K562 (cell line): Measurements from ENCODE around the gene TRIM71. TPM values are rescaled to one million over a fixed set of nuclear protein-coding genes. Genes with fewer than 3 reads are reported as not detected.

Experiments used
- ATAC-seq: fragments of 200-7000 bp; cut with Tn5 transposase; 3 replicates; pipeline ENCODE4 v1.9.1; 2020; ENCODE audit warnings: moderate library complexity
- BruUV-seq: library from RNA; stranded (reverse); fragments of 400-500 nt; replicated peaks from 2 replicates; lab custom pipeline; 2021; lab: Mats Ljungman, UMichigan
- CTCF ChIA-PET: fragments of 300-600 bp; formaldehyde crosslinking; extraction: SDS; loops from one replicate; lab custom pipeline; 2021; ENCODE audit warnings: low intra/inter-chr PET ratio; lab: Yijun Ruan, JAX
- POLR2A ChIA-PET: fragments of 300-600, 350-650 bp; sonication (Branson Sonifier 250); formaldehyde crosslinking; extraction: SDS; loops from one replicate; lab custom pipeline; 2021; ENCODE audit warnings: antibody characterized with exemption, inconsistent platforms; lab: Yijun Ruan, JAX
- DNase-seq, 4 experiments: peaks; one replicate each; pipeline versions ENCODE4 v3.0.0 to v3.0.0-alpha.2; 2011 to 2018; ENCODE audit warnings: low spot score in 3 of 4, mixed read lengths in 3 of 4; ENCODE audit errors: extremely low read depth in 1 of 4
- FAIRE-seq: peaks from 2 replicates; lab custom pipeline; 2011; peaks lifted over from hg19 to GRCh38; lab: Jason Lieb, UNC
- H2AFZ ChIP-seq: 2 replicates; pipeline ENCODE4 v1.6.0; 2011; ENCODE audit warnings: low read depth, low read length, control low read depth, inconsistent platforms
- H3K27ac ChIP-seq: fragments of 200-600 bp; 3 replicates; pipeline ENCODE4 v1.8.0; 2011; ENCODE audit warnings: low read depth, mild to moderate bottlenecking, control low read depth, inconsistent platforms, low read length, moderate library complexity, mixed read lengths; ENCODE audit errors: extremely low read depth
- H3K27me3 ChIP-seq, 2 experiments: fragments of 300-600 bp in 1 of 2; 2 replicates in 1 of 2; 3 replicates in 1 of 2; pipeline versions ENCODE4 v1.6.0 to v1.8.0; 2011; ENCODE audit warnings: inconsistent platforms in 2 of 2, low read length in 2 of 2, mild to moderate bottlenecking in 1 of 2, mixed read lengths in 1 of 2, moderate library complexity in 1 of 2; ENCODE audit not compliant: control insufficient read depth in 2 of 2, insufficient read depth in 2 of 2
- H3K36me3 ChIP-seq: fragments of 300-600 bp; 3 replicates; pipeline ENCODE4 v1.8.0; 2011; ENCODE audit warnings: mild to moderate bottlenecking, low read length, inconsistent platforms; ENCODE audit not compliant: control insufficient read depth, insufficient read depth
- H3K4me1 ChIP-seq, 2 experiments: fragments of 200-600 bp in 1 of 2; replicated peaks in 1 of 2; 2 replicates in 1 of 2; 3 replicates in 1 of 2; pipeline versions ENCODE4 v1.5.1 to v1.8.0; 2011; ENCODE audit warnings: inconsistent platforms in 2 of 2, low read length in 2 of 2, mild to moderate bottlenecking in 1 of 2, mixed read lengths in 1 of 2, moderate library complexity in 1 of 2; ENCODE audit not compliant: control insufficient read depth in 2 of 2, insufficient read depth in 2 of 2
- H3K4me2 ChIP-seq: 2 replicates; pipeline ENCODE4 v1.6.1; 2011; ENCODE audit warnings: low read length, control low read depth, inconsistent platforms, mixed read lengths; ENCODE audit not compliant: insufficient read depth
- H3K4me3 ChIP-seq: fragments of 200-600 bp; sonication (generic), shearing (Covaris generic); 2 replicates; pipeline ENCODE4 v1.5.1; 2016; ENCODE audit warnings: control low read depth, inconsistent platforms
- H3K79me2 ChIP-seq: fragments of 200-600 bp; 3 replicates; pipeline ENCODE4 v1.8.0; 2011; ENCODE audit warnings: low read length, inconsistent platforms; ENCODE audit not compliant: control insufficient read depth, insufficient read depth
- H3K9ac ChIP-seq, 2 experiments: 2 replicates each; pipeline versions ENCODE4 v1.6.0 to v1.6.1; 2011; ENCODE audit warnings: low read depth in 2 of 2, low read length in 2 of 2, control low read depth in 1 of 2, inconsistent platforms in 1 of 2, mild to moderate bottlenecking in 1 of 2, mixed read lengths in 1 of 2; ENCODE audit not compliant: insufficient read depth in 1 of 2
- H3K9me1 ChIP-seq: one replicate; pipeline ENCODE4 v1.6.0; 2011; ENCODE audit warnings: inconsistent platforms, mild to moderate bottlenecking, low read length, moderate library complexity; ENCODE audit not compliant: control insufficient read depth, insufficient read depth
- H3K9me3 ChIP-seq: replicated peaks from 2 replicates; pipeline ENCODE4 v1.5.1; 2011; ENCODE audit warnings: low read depth, low read length, inconsistent platforms; ENCODE audit not compliant: control insufficient read depth, insufficient read depth
- H4K20me1 ChIP-seq: replicated peaks from 2 replicates; pipeline ENCODE4 v1.6.1; 2011; ENCODE audit warnings: low read length, inconsistent platforms, mixed read lengths; ENCODE audit not compliant: control insufficient read depth, insufficient read depth
- CTCFL ChIP-seq: IDR thresholded peaks from 2 replicates; pipeline ENCODE4 v1.6.1; 2011; ENCODE audit warnings: borderline replicate concordance, low read depth, mild to moderate bottlenecking, moderate library complexity, low read length; ENCODE audit not compliant: insufficient read depth, poor library complexity, severe bottlenecking
- E2F6 ChIP-seq, 2 experiments: IDR thresholded peaks; 2 replicates each; pipeline ENCODE4 v1.6.1; 2011; ENCODE audit warnings: borderline replicate concordance in 1 of 2, control low read depth in 1 of 2, low read depth in 1 of 2, low read length in 1 of 2, mild to moderate bottlenecking in 1 of 2, mixed read lengths in 1 of 2, moderate library complexity in 1 of 2; ENCODE audit not compliant: insufficient read depth in 1 of 2, insufficient read length in 1 of 2, poor library complexity in 1 of 2, severe bottlenecking in 1 of 2; ENCODE audit errors: extremely low read depth in 1 of 2
- FOXA1 ChIP-seq: fragments of 450-650 bp; IDR thresholded peaks from 2 replicates; pipeline ENCODE4 v1.6.1; 2016; ENCODE audit warnings: mild to moderate bottlenecking, borderline replicate concordance
- GABPB2 ChIP-seq: fragments of 250-450 bp; sonication (Bioruptor Pico); conservative IDR thresholded peaks from 2 replicates; pipeline ENCODE4 v1.5.1; 2021; ENCODE audit warnings: mild to moderate bottlenecking
- KDM5B ChIP-seq: fragments of 200-600 bp; sonication (generic); IDR thresholded peaks from 2 replicates; pipeline ENCODE4 v1.6.1; 2012; ENCODE audit warnings: low read depth, mild to moderate bottlenecking, moderate library complexity, low read length, control low read depth, inconsistent platforms; ENCODE audit not compliant: insufficient replicate concordance
- KLF13 ChIP-seq: fragments of 450-650 bp; IDR thresholded peaks from 2 replicates; pipeline ENCODE4 v1.6.1; 2016; ENCODE audit warnings: missing genetic modification characterization, low read depth, mild to moderate bottlenecking, missing compliant biosample characterization, moderate library complexity, borderline replicate concordance
- PRDM10 ChIP-seq: fragments of 450-650 bp; IDR thresholded peaks from 2 replicates; pipeline ENCODE4 v1.6.1; 2018; ENCODE audit not compliant: partially characterized antibody
- TBP ChIP-seq: optimal IDR thresholded peaks from 2 replicates; pipeline ENCODE3; 2011; ENCODE audit warnings: low read depth, low read length, improper control_type of control experiment
- TEAD2 ChIP-seq: fragments of 450-650 bp; IDR thresholded peaks from 2 replicates; pipeline ENCODE4 v1.6.1; 2016; ENCODE audit warnings: missing genetic modification characterization, control low read depth, missing compliant biosample characterization
- USF2 ChIP-seq: sonication (generic); formaldehyde crosslinking; IDR thresholded peaks from 2 replicates; pipeline ENCODE4 v1.5.0; 2020; ENCODE audit warnings: missing genetic modification reagents
- ZBTB7A ChIP-seq: IDR thresholded peaks from 2 replicates; pipeline ENCODE4 v1.6.1; 2011; ENCODE audit warnings: low read depth, mild to moderate bottlenecking, low read length, moderate library complexity, borderline replicate concordance; ENCODE audit not compliant: control insufficient read depth
- ZNF197 ChIP-seq: fragments of 200-800 bp; sonication (Bioruptor generic); IDR thresholded peaks from 2 replicates; pipeline ENCODE4 v1.6.1; 2016; ENCODE audit warnings: low read depth, missing genetic modification characterization, missing compliant biosample characterization
- whole genome bisulfite sequencing: fragments of 100-300 bp; shearing (Covaris generic); methylation state at CpG from one replicate; pipeline ENCODE4 v1.1.6; 2016; ENCODE audit warnings: low coverage, mixed read lengths; ENCODE audit not compliant: insufficient coverage; ENCODE audit errors: missing lambda C conversion rate; 5-methylcytosine and 5-hydroxymethylcytosine counted together
- in situ Hi-C: fragments of 300-500 bp; cut with MboI; formaldehyde crosslinking; loops from 4 replicates; pipeline ENCODE4 v1.15.0; 2018; ENCODE audit warnings: inconsistent platforms, mixed read lengths
- intact Hi-C: fragments of 100-400 bp; cut with micrococcal nuclease; formaldehyde crosslinking; loops from 2 replicates; pipeline ENCODE4 v1.14.2; 2022
- polyA plus RNA-seq, 8 experiments: library from polyadenylated mRNA; depleted of rRNA in 4 of 8; stranded (reverse) in 5 of 8; unstranded in 3 of 8; fragments of >200 nt; fragmentation: Nextera tagmentation in 2 of 8; fragmentation: Illumina TruSeq in 1 of 8; extraction: Ambion mirVana in 2 of 8; extraction: Trizol in 1 of 8; gene quantifications; 2 replicates each; pipeline versions ENCODE4 v1.2.1 to v1.2.3, GENCODE V29; 2011 to 2014; ENCODE audit warnings: inconsistent platforms in 1 of 8, missing spikeins in 1 of 8
- total RNA-seq, 7 experiments: library from RNA; depleted of rRNA in 6 of 7; stranded (reverse); fragments of >200 nt in 6 of 7; fragmentation: Illumina TruSeq in 2 of 7; extraction: Trizol in 2 of 7; gene quantifications; 2 replicates each; pipeline versions ENCODE4 v1.2.1 to v1.2.3, GENCODE V29; 2011 to 2021; ENCODE audit warnings: low replicate concordance in 1 of 7

TRIM71 gene
- total and polyA plus RNA-seq, 9 of the 15 experiments (the other 6 are each of a cell fraction or from before 2014, with no cell fraction given) = 0.04 to 0.11 TPM; not detected in 7

GRCh38 chr3:32780735-32781210, 37.0 kb upstream of the TRIM71 start:
- intact Hi-C loops (loop anchor here (1.0 to 5.0 kb wide), 3 partner anchors 48 to 270 kb away; no protein-coding TSS in a partner anchor), in situ Hi-C loops (no loop called here)
- peak overlapping the region; percentile 37; the same call in 2 of the 3 replicates for H3K27ac ChIP-seq
- H3K9me3 ChIP-seq = no peaks in the 10 kb centered on the region
- ChIA-PET CTCF (interaction anchor here (0.6 kb wide), 2 partner anchors 107 to 407 kb away, joined by 3 to 4 read pairs; no protein-coding TSS in a partner anchor), POLR2A (interaction anchor here (0.6 to 1.9 kb wide), 4 partner anchors 8 to 17 kb away, joined by 3 to 8 read pairs (median 6); no protein-coding TSS in a partner anchor)
- H3K9ac ChIP-seq = peak overlapping the region; percentile 69 to 93
- peak overlapping the region; percentile 91 for H2AFZ ChIP-seq
- peaks cover 3% of the 10 kb centered on the region; the same call in 1 of the 3 replicates for H3K36me3 ChIP-seq
- H3K9me1 ChIP-seq = no peaks in the 10 kb centered on the region
- no peak for FAIRE-seq
- peak; percentile 89 for ATAC-seq
- peak; percentile 75 to 88 (median 85) for DNase-seq
- WGBS = 10% methylated on average over 30 of the region's 36 CpGs
- peak overlapping the region; percentile 90 for H3K4me2 ChIP-seq
- no peaks in the 10 kb centered on the region for H3K27me3 ChIP-seq
- no TSS peak for BruUV-seq
- peaks cover 4 to 18% of the 10 kb centered on the region in 2 experiments; a peak in 4 of 5 replicates for H3K4me1 ChIP-seq
- H3K79me2 ChIP-seq = no peaks in the 10 kb centered on the region
- peak overlapping the region; percentile 50 for H3K4me3 ChIP-seq
- no peaks in the 10 kb centered on the region for H4K20me1 ChIP-seq
- TF ChIP-seq ZNF197 (CRISPR knock-in tag) = no peak
- TF ChIP-seq TBP = peak; percentile 9
- no peak for TF ChIP-seq FOXA1
- TF ChIP-seq KLF13 (tag) = peak; percentile 44; the same call in 1 of the 2 replicates
- peak; percentile 71 for TF ChIP-seq TEAD2 (tag)
- TF ChIP-seq PRDM10 = no peak
- TF ChIP-seq USF2 (CRISPR knock-in tag) = no peak
- peak; percentile 8 for TF ChIP-seq KDM5B
- peak; percentile 58 for TF ChIP-seq CTCFL
- TF ChIP-seq ZBTB7A = peak; percentile 86
- TF ChIP-seq E2F6 (IDR thresholded peaks at IDR 0.05; ENCODE audit: borderline replicate concordance in 1 of 2, extremely low read depth in 1 of 2, insufficient read depth in 1 of 2, insufficient read length in 1 of 2, low read depth in 1 of 2, low read length in 1 of 2, poor library complexity in 1 of 2, severe bottlenecking in 1 of 2) = peak in 1 of 2 experiments; percentile 61
- no peak for TF ChIP-seq GABPB2 (CRISPR knock-in tag)
